GM18861 (cell line): ENCODE data around the gene TMEM175.
"Not testable (repeated sequence)": the region's sequence is repeated elsewhere in the genome, so short reads cannot be mapped to it uniquely, and the experiment has no call there.

Experiments
- ATAC-seq: cut with Tn5 transposase; IDR thresholded peaks from one replicate; pipeline ENCODE4 v1.9.1; 2021; ENCODE audit not compliant: unreplicated experiment

Gene TMEM175

GRCh38 chr4:987624-988513 is 55.6 kb downstream of the TMEM175 start:
- ATAC-seq = no peak

- ATAC-seq = no peak
Measured at GRCh38 chr4:988726-989721, 56.8 kb downstream of the TMEM175 start.

- no peak for ATAC-seq
Measured at GRCh38 chr4:989722-990471, 57.6 kb downstream of the TMEM175 start.

GRCh38 chr4:990746-991367 is 58.6 kb downstream of the TMEM175 start:
- ATAC-seq = no peak

- no peak for ATAC-seq
Measured at GRCh38 chr4:991451-992296, 59.4 kb downstream of the TMEM175 start.

GRCh38 chr4:992297-993110 is 60.2 kb downstream of the TMEM175 start:
- ATAC-seq = no peak

GRCh38 chr4:993111-994029 is 61.1 kb downstream of the TMEM175 start, which contains the start of gene SLC26A1:
Gene SLC26A1, minus strand, starts transcription at chr4:993404. Its CDS starts 1,701 bp downstream, at chr4:991703.
- no peak for ATAC-seq

- no peak for ATAC-seq
Measured at GRCh38 chr4:995311-996026, 63.2 kb downstream of the TMEM175 start.

- ATAC-seq = no peak
Measured at GRCh38 chr4:996030-996996, 64.1 kb downstream of the TMEM175 start.

GRCh38 chr4:996997-997374 is 64.7 kb downstream of the TMEM175 start:
- ATAC-seq = no peak

- ATAC-seq = no peak
Measured at GRCh38 chr4:997375-998071, 65.3 kb downstream of the TMEM175 start.

GRCh38 chr4:998096-998691 is 65.9 kb downstream of the TMEM175 start:
- ATAC-seq = no peak

GRCh38 chr4:999240-999863 is 67.1 kb downstream of the TMEM175 start:
- ATAC-seq = not testable (repeated sequence)

- no peak for ATAC-seq
Measured at GRCh38 chr4:999882-1000425, 67.7 kb downstream of the TMEM175 start.
